WTC11 (cell line): ENCODE measurements around the gene NAALADL1. TPM values are rescaled to one million over a fixed set of nuclear protein-coding genes. Genes with fewer than 3 reads are reported as not detected.

Source experiments
- ATF6 ChIP-seq: sonication (generic); formaldehyde crosslinking; IDR thresholded peaks from 2 replicates; pipeline ENCODE4 v1.8.1; 2023; ENCODE audit warnings: mild to moderate bottlenecking, missing genetic modification reagents
- CDX4 ChIP-seq: fragments of 250-450 bp; sonication (Bioruptor Pico); IDR thresholded peaks from 2 replicates; pipeline ENCODE4 v1.9.0; 2021; ENCODE audit warnings: moderate library complexity, mild to moderate bottlenecking, inconsistent platforms, borderline replicate concordance
- CREB1 ChIP-seq: sonication (generic); formaldehyde crosslinking; IDR thresholded peaks from 2 replicates; pipeline ENCODE4 v1.8.0; 2023; ENCODE audit warnings: mild to moderate bottlenecking, missing genetic modification reagents
- CREM ChIP-seq: sonication (generic); formaldehyde crosslinking; IDR thresholded peaks from 2 replicates; pipeline ENCODE4 v1.8.1; 2022; ENCODE audit warnings: mild to moderate bottlenecking, missing genetic modification reagents, moderate library complexity
- FOXP1 ChIP-seq: sonication (generic); formaldehyde crosslinking; IDR thresholded peaks from 2 replicates; pipeline ENCODE4 v1.8.0; 2022; ENCODE audit warnings: missing genetic modification reagents, mild to moderate bottlenecking, moderate library complexity, borderline replicate concordance
- GABPB1 ChIP-seq: sonication (generic); formaldehyde crosslinking; IDR thresholded peaks from 2 replicates; pipeline ENCODE4 v1.8.1; 2023; ENCODE audit warnings: mild to moderate bottlenecking, missing genetic modification reagents
- HMGA2 ChIP-seq: fragments of 250-450 bp; sonication (Bioruptor Pico); IDR thresholded peaks from 2 replicates; pipeline ENCODE4 v1.4.0; 2021; ENCODE audit warnings: mild to moderate bottlenecking, moderate library complexity
- KAT7 ChIP-seq: sonication (generic); formaldehyde crosslinking; IDR thresholded peaks from 2 replicates; pipeline ENCODE4 v1.8.1; 2023; ENCODE audit warnings: missing genetic modification reagents, mild to moderate bottlenecking, borderline replicate concordance
- NFATC4 ChIP-seq: fragments of 250-450 bp; sonication (Bioruptor Pico); IDR thresholded peaks from 2 replicates; pipeline ENCODE4 v1.9.0; 2021; ENCODE audit warnings: mild to moderate bottlenecking
- NFYB ChIP-seq: sonication (generic); formaldehyde crosslinking; conservative IDR thresholded peaks from 2 replicates; pipeline ENCODE4 v1.8.0; 2022; ENCODE audit warnings: low read depth, missing genetic modification reagents
- OVOL2 ChIP-seq: fragments of 250-450 bp; sonication (Bioruptor Pico); IDR thresholded peaks from 2 replicates; pipeline ENCODE4 v1.9.0; 2021; ENCODE audit warnings: mild to moderate bottlenecking, borderline replicate concordance
- PRDM15 ChIP-seq: sonication (generic); formaldehyde crosslinking; IDR thresholded peaks from 2 replicates; pipeline ENCODE4 v1.8.0; 2022; ENCODE audit warnings: missing genetic modification reagents
- PREB ChIP-seq: sonication (generic); formaldehyde crosslinking; IDR thresholded peaks from 2 replicates; pipeline ENCODE4 v1.8.1; 2022; ENCODE audit warnings: mild to moderate bottlenecking, missing genetic modification reagents, moderate library complexity, borderline replicate concordance
- RELA ChIP-seq: sonication (generic); formaldehyde crosslinking; IDR thresholded peaks from 2 replicates; pipeline ENCODE4 v1.8.1; 2022; ENCODE audit warnings: missing genetic modification reagents, mild to moderate bottlenecking, borderline replicate concordance
- SP1 ChIP-seq: sonication (generic); formaldehyde crosslinking; conservative IDR thresholded peaks from 2 replicates; pipeline ENCODE4 v1.8.1; 2022; ENCODE audit warnings: missing genetic modification reagents
- TCF7 ChIP-seq: sonication (generic); formaldehyde crosslinking; IDR thresholded peaks from 2 replicates; pipeline ENCODE4 v1.8.0; 2022; ENCODE audit warnings: mild to moderate bottlenecking, low read depth, missing genetic modification reagents, moderate library complexity
- TEAD4 ChIP-seq: sonication (generic); formaldehyde crosslinking; IDR thresholded peaks from 2 replicates; pipeline ENCODE4 v1.8.0; 2022; ENCODE audit warnings: mild to moderate bottlenecking, missing genetic modification reagents
- TP53 ChIP-seq: sonication (generic); formaldehyde crosslinking; IDR thresholded peaks from 2 replicates; pipeline ENCODE4 v1.8.1; 2023; ENCODE audit warnings: mild to moderate bottlenecking, missing genetic modification reagents
- ZMAT4 ChIP-seq: fragments of 250-450 bp; sonication (Bioruptor Pico); IDR thresholded peaks from 2 replicates; pipeline ENCODE4 v1.9.0; 2021; ENCODE audit warnings: mild to moderate bottlenecking
- ZNF219 ChIP-seq: sonication (generic); formaldehyde crosslinking; IDR thresholded peaks from 2 replicates; pipeline ENCODE4 v1.8.0; 2023; ENCODE audit warnings: missing genetic modification reagents, mild to moderate bottlenecking, borderline replicate concordance
- ZNF281 ChIP-seq: sonication (generic); formaldehyde crosslinking; IDR thresholded peaks from 2 replicates; pipeline ENCODE4 v1.8.0; 2023; ENCODE audit warnings: mild to moderate bottlenecking, missing genetic modification reagents
- ZNF671 ChIP-seq: fragments of 250-450 bp; sonication (Bioruptor Pico); IDR thresholded peaks from 2 replicates; pipeline ENCODE4 v1.8.0; 2021; ENCODE audit warnings: mild to moderate bottlenecking
- ZSCAN18 ChIP-seq: fragments of 250-450 bp; sonication (Bioruptor Pico); IDR thresholded peaks from 2 replicates; pipeline ENCODE4 v2.1.2; 2022; ENCODE audit warnings: mild to moderate bottlenecking, moderate library complexity
- total RNA-seq: library from RNA; stranded (reverse); gene quantifications from 3 replicates; pipeline ENCODE4 v1.2.3, GENCODE V29; 2021

Gene NAALADL1
- total RNA-seq, 1 experiment from 2014 or later = 4.5 TPM

- TF ChIP-seq RELA (CRISPR knock-in tag) (peak; percentile 92; the same call in 1 of the 2 replicates), CREM (CRISPR knock-in tag) (no peak), OVOL2 (CRISPR knock-in tag) (no peak), TCF7 (CRISPR knock-in tag) (no peak; the same call in 1 of the 2 replicates), GABPB1 (CRISPR knock-in tag) (no peak), NFYB (CRISPR knock-in tag) (peak; percentile 17; the same call in 1 of the 2 replicates), PRDM15 (CRISPR knock-in tag) (0 out of 2 replicates have a peak, but pooled peaks have one; percentile 20), SP1 (CRISPR knock-in tag) (peak; percentile 79), ATF6 (CRISPR knock-in tag) (no peak), ZSCAN18 (CRISPR knock-in tag) (no peak), FOXP1 (CRISPR knock-in tag) (peak; percentile 81), ZNF219 (CRISPR knock-in tag) (no peak), ZNF671 (no peak), ZNF281 (CRISPR knock-in tag) (no peak), ZMAT4 (CRISPR knock-in tag) (no peak), KAT7 (peak; percentile 99; the same call in 1 of the 2 replicates), CDX4 (CRISPR knock-in tag) (no peak), TEAD4 (no peak), PREB (CRISPR knock-in tag) (no peak), CREB1 (CRISPR knock-in tag) (no peak), NFATC4 (CRISPR knock-in tag) (no peak), HMGA2 (CRISPR knock-in tag) (no peak), TP53 (CRISPR knock-in tag) (peak; percentile 94)
Observed at GRCh38 chr11:65040847-65041622, 17.3 kb downstream of the NAALADL1 start, which contains the start of gene SAC3D1 (continued).
